Tibial nerve (tissue), 4 donors: ENCODE data around the gene BACH2.

Source experiments
- EP300 ChIP-seq, 2 donors: sonication (generic); formaldehyde crosslinking; IDR thresholded peaks; one replicate each; pipeline ENCODE4 v1.6.1; 2017; ENCODE audit warnings: antibody characterized with exemption in 2 of 2, mild to moderate bottlenecking in 1 of 2
- POLR2A ChIP-seq, 2 donors: fragments of 450-650 bp; IDR thresholded peaks; one replicate each; pipeline ENCODE4 v1.6.1; 2017; ENCODE audit warnings: antibody characterized with exemption in 2 of 2, mild to moderate bottlenecking in 2 of 2, moderate library complexity in 2 of 2
- TF ChIP-seq, protein P1 (sequence below), 5 experiments: fragments of 200-600 bp in 3 of 5; fragments of 450-650 bp in 2 of 5; sonication (generic) in 3 of 5; IDR thresholded peaks; one replicate each; pipeline ENCODE4 v1.5.1; 2016 to 2019; ENCODE audit warnings: antibody characterized with exemption in 5 of 5, mild to moderate bottlenecking in 3 of 5, moderate library complexity in 2 of 5

- TF ChIP-seq, protein P1, sequence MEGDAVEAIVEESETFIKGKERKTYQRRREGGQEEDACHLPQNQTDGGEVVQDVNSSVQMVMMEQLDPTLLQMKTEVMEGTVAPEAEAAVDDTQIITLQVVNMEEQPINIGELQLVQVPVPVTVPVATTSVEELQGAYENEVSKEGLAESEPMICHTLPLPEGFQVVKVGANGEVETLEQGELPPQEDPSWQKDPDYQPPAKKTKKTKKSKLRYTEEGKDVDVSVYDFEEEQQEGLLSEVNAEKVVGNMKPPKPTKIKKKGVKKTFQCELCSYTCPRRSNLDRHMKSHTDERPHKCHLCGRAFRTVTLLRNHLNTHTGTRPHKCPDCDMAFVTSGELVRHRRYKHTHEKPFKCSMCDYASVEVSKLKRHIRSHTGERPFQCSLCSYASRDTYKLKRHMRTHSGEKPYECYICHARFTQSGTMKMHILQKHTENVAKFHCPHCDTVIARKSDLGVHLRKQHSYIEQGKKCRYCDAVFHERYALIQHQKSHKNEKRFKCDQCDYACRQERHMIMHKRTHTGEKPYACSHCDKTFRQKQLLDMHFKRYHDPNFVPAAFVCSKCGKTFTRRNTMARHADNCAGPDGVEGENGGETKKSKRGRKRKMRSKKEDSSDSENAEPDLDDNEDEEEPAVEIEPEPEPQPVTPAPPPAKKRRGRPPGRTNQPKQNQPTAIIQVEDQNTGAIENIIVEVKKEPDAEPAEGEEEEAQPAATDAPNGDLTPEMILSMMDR (IDR thresholded peaks at IDR 0.05): no peak
- TF ChIP-seq POLR2A (IDR thresholded peaks at IDR 0.05) (no peak), EP300 (IDR thresholded peaks at IDR 0.05) (no peak)
These were observed 96.7 kb downstream of the BACH2 start for GRCh38 chr6:90199900-90200299.
